ENCODE results near the gene ZCCHC13.

The ZCCHC13 gene

GRCh38 chrX:74325130-74326059 lies 21.4 kb downstream of the ZCCHC13 start:
- TF ChIP-seq CTCF (IDR thresholded peaks at IDR 0.05) = no peak

GRCh38 chrX:74338852-74339251 lies 34.9 kb downstream of the ZCCHC13 start:
- no peak for TF ChIP-seq CTCF (IDR thresholded peaks at IDR 0.05)

DNA sequence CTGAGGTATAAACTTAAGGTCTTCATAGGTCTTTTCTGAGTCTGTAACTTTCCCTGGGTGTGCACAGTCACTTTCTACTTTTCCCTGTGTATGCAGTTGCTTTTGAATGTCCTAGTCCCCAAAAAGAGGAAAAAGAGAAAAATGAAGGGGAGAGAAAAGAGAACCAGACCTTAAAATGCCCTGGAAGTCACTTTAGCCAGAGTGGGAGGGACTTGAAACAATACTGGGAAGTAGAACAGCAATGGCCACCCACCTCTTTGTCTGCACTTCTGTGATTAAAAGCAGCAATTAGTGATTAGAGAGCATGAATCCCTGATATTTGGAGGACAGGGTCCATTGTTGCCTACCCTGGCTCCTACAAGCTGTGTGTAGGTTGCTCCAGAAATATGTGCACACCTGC lies 36.1 kb downstream of the ZCCHC13 start:
- no peak for TF ChIP-seq CTCF (IDR thresholded peaks at IDR 0.05)

DNA sequence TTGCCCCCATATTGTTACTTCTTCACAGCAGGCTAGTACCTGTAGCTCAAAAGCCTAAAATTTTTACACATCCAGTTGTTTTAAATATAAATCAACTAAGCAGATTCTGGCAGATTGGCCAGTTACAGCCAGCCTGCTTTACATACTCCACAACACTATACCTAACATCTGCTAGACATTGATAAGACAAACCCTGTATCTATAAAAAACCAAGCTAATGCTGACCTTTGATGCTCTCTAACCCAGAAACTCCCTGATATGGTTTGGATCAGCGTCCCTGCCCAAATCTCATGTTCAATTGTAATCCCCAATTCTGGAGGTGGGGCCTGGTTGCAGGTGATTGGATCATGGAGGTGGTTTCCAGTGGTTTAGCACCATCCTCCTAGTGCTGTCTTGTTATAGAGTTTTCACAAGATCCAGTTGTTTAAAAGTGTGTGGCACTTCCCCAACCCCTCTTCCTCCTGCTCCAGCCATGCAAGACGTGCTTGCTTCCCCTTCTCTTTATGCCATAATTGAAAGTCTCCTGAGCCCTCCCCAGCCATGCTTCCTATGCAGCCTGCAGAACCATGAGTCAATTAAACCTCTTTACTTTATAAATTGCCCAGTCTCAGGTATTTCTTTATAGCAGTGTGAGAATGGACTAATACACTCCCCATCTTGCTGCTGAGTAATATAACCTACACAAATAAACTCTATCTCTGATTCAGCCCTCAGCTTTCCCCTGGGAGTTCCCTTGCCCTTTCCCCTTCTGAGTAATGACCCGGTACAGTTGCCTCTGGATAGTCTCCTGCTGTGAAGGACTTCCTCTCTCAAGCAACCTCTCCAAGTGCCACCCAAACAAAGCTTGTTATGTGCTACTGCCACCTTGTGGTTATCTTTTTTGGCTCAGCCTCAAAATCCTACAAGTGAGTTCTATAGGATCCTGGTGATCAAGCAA lies 39.6 kb downstream of the ZCCHC13 start:
- peak; percentile 49; the same call in 1 of the 2 replicates for TF ChIP-seq CTCF (IDR thresholded peaks at IDR 0.05)

GRCh38 chrX:74344280-74344622 lies 40.3 kb downstream of the ZCCHC13 start:
- TF ChIP-seq CTCF (IDR thresholded peaks at IDR 0.05) = no peak; the same call in 1 of the 2 replicates

DNA sequence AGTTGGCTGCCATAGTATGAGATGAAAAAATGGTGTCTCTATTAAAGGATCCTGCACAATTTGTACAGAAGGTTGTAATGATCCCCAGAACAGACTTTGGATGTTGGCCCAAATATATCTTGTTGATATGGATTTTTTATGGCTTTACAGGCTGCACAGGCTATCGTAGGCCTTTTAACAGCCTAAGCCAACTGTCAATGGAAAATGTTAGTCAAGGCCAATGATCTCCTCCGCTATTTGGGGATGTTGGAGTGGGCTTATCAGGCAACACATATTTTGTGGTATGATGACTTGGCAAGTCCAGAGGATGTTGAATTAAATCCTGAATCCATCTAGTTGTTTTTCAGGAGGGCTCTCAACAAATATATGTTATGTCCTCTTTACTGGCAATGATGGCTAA lies 42.1 kb downstream of the ZCCHC13 start:
- no peak for TF ChIP-seq CTCF (IDR thresholded peaks at IDR 0.05)

GRCh38 chrX:74349387-74349786 lies 45.4 kb downstream of the ZCCHC13 start:
- TF ChIP-seq CTCF (IDR thresholded peaks at IDR 0.05) = no peak

Data from LNCAP (cell line).